Measurements from ENCODE around the gene RNF224. TPM values are rescaled to one million over a fixed set of nuclear protein-coding genes. Genes with fewer than 3 reads are reported as not detected.
A peak's percentile ranks its signal among the peaks of the same experiment; 100 is the strongest.

The RNF224 gene
- total RNA-seq, 4 donors from 2014 or later, result 0.34 to 2.0 (median 1.1) TPM

DNA sequence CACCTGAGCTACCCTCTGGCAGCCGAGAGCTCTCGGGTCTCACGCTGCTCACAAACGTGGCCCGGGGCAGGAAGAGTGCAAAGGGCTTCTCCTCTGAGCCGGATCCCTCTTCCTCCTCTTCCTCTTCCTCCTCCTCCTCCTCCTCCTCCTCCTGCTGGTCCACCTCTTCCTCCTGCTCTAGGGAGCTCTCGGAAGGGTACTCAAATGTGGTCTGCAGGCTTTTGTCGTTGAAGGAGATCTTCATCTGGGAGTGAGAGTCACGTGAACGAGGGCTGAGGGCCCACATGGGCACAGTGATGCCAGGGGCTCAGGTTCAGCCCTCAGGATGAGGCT, 34.9 kb upstream of the RNF224 start:
- Histone ChIP-seq H3K4me1 (peaks cover 52% of the 10 kb centered on the region), H3K27ac (no peak overlapping the region), H3K27me3 (no peaks in the 10 kb centered on the region), H3K36me3 (peaks cover 26% of the 10 kb centered on the region), H3K4me3 (no peak overlapping the region), H3K9me3 (no peaks in the 10 kb centered on the region)
- DNase-seq (ENCODE audit: low spot score in 2 of 2), result no peak
- WGBS, result 72% methylated on average over 3 of the region's 10 CpGs
- no peak for TF ChIP-seq POLR2AphosphoS5 (IDR thresholded peaks at IDR 0.05)
- TF ChIP-seq POLR2A (IDR thresholded peaks at IDR 0.05), result no peak
- TF ChIP-seq, protein P1, sequence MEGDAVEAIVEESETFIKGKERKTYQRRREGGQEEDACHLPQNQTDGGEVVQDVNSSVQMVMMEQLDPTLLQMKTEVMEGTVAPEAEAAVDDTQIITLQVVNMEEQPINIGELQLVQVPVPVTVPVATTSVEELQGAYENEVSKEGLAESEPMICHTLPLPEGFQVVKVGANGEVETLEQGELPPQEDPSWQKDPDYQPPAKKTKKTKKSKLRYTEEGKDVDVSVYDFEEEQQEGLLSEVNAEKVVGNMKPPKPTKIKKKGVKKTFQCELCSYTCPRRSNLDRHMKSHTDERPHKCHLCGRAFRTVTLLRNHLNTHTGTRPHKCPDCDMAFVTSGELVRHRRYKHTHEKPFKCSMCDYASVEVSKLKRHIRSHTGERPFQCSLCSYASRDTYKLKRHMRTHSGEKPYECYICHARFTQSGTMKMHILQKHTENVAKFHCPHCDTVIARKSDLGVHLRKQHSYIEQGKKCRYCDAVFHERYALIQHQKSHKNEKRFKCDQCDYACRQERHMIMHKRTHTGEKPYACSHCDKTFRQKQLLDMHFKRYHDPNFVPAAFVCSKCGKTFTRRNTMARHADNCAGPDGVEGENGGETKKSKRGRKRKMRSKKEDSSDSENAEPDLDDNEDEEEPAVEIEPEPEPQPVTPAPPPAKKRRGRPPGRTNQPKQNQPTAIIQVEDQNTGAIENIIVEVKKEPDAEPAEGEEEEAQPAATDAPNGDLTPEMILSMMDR (IDR thresholded peaks at IDR 0.05), result no peak
- no peak for TF ChIP-seq EP300 (IDR thresholded peaks at IDR 0.05)

DNA sequence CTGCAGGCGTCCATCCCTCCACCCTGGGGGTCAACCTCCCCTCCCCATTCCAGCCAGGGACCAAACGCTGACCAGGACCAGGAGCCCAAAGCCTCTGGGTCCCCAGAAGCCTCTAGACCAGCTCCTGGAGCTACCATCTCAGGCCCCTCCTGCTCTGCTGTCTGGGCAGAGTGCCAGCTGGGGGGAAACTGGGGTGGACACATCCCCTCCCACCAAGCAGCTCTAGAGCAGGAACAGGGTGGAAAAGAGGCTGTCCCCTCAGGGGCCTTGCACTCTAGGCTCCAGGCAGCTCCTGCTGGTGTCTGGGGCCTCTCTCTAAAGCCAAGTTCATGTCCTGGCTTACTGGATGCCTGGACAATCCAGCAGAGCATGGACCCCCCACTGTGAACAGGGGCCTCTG, 34.4 kb upstream of the RNF224 start:
- peaks cover 52% of the 10 kb centered on the region for H3K4me1 ChIP-seq

DNA sequence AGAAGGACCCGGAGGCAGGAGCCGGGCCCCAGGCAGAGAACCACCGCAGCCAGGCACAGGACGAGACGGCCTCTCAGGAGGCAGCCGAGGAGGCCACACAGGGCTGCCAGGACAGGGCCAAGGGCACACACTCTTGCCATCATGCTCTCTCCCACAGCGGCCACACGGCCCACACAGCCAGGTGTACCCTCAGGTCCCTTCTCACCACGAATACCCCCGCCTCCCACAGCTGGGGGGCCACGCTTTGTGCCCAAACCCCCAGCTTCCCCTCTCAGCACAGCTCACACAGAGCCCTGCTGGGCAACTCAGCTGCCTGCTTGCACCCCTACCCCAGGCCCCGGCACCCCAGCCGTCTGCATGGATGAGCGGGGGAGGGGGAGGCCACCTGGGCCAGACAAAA, 33.5 kb upstream of the RNF224 start:
- Histone ChIP-seq H3K27ac (no peak overlapping the region), H3K9me3 (no peaks in the 10 kb centered on the region), H3K27me3 (no peaks in the 10 kb centered on the region), H3K36me3 (peaks cover 26% of the 10 kb centered on the region), H3K4me3 (no peak overlapping the region), H3K4me1 (peaks cover 58% of the 10 kb centered on the region)
- WGBS, result no CpG with 5 or more reads among the region's 14 CpGs
- DNase-seq (ENCODE audit: low spot score in 2 of 2), result no peak
- no peak for TF ChIP-seq POLR2AphosphoS5 (IDR thresholded peaks at IDR 0.05)
- TF ChIP-seq, protein P1 (IDR thresholded peaks at IDR 0.05), result no peak
- no peak for TF ChIP-seq EP300 (IDR thresholded peaks at IDR 0.05)
- no peak for TF ChIP-seq POLR2A (IDR thresholded peaks at IDR 0.05)

More for the DNA sequence above, 34.4 kb upstream of the RNF224 start:
- H3K4me3 ChIP-seq, result no peak overlapping the region
- no peaks in the 10 kb centered on the region for H3K27me3 ChIP-seq
- WGBS, result no CpG with 5 or more reads among the region's 2 CpGs
- no peaks in the 10 kb centered on the region for H3K9me3 ChIP-seq
- DNase-seq (ENCODE audit: low spot score in 2 of 2), result no peak
- no peak overlapping the region for H3K27ac ChIP-seq
- H3K36me3 ChIP-seq, result peaks cover 26% of the 10 kb centered on the region
- TF ChIP-seq, protein P1 (IDR thresholded peaks at IDR 0.05), result no peak
- TF ChIP-seq POLR2AphosphoS5 (IDR thresholded peaks at IDR 0.05) (no peak), EP300 (IDR thresholded peaks at IDR 0.05) (no peak), POLR2A (IDR thresholded peaks at IDR 0.05) (no peak)

DNA sequence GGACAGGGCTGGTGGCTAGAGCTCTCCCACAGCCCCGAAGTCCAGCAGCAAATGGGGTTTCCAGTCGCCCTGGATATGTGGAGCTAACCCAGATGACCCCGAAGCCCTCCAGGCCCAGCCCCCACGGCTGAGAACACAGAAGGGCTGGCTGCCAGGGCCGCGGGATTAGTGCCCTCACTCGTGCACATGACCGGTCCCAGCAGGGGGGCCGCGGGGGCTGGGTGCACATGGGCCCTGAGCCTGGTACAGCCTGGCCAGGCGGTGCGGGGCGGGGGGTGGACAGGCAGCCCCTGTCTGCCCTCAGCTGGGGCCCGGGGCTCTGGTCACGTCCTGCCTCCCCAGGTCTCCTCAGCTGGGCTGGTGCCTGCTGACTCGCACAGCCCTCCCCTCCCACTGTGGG, 32.9 kb upstream of the RNF224 start:
- Histone ChIP-seq H3K9me3 (no peaks in the 10 kb centered on the region), H3K27me3 (no peaks in the 10 kb centered on the region), H3K4me1 (peaks cover 60% of the 10 kb centered on the region), H3K27ac (no peak overlapping the region), H3K4me3 (peak overlapping the region; percentile 15), H3K36me3 (peaks cover 26% of the 10 kb centered on the region)
- TF ChIP-seq, protein P1 (IDR thresholded peaks at IDR 0.05), result no peak
- 30% methylated on average over 2 of the region's 16 CpGs for WGBS
- no peak for DNase-seq (ENCODE audit: low spot score in 2 of 2)

DNA sequence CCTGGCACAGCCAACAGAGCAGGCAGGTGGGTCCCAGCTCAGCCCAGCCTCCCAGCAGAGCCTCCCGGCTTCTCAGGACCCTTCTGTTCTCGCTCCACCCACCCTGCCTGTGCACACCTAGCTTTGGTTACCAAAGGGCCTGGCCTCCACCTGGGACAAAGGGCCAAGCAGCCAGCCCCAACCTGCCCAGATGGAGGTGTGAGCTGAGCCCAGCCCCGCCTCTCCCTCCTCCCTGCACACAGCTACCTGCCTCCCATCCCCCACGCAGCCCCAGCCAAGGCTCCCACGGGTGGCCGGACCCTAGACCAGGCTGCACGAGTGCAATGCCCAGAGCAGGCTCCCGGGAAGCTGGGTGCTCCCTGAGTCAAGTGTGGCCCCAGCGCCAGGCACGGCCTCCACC, 32.4 kb upstream of the RNF224 start:
- no peak for DNase-seq (ENCODE audit: low spot score in 2 of 2)
- WGBS, result 62% methylated on average over 9 of the region's 10 CpGs
- peak overlapping the region; percentile 15 for H3K4me3 ChIP-seq
- H3K9me3 ChIP-seq, result no peaks in the 10 kb centered on the region
- H3K27ac ChIP-seq, result no peak overlapping the region
- H3K27me3 ChIP-seq, result no peaks in the 10 kb centered on the region
- H3K36me3 ChIP-seq, result peaks cover 24% of the 10 kb centered on the region
- H3K4me1 ChIP-seq, result peaks cover 60% of the 10 kb centered on the region
- TF ChIP-seq EP300 (IDR thresholded peaks at IDR 0.05), result no peak
- no peak for TF ChIP-seq POLR2AphosphoS5 (IDR thresholded peaks at IDR 0.05)
- TF ChIP-seq, protein P1 (IDR thresholded peaks at IDR 0.05), result no peak
- TF ChIP-seq POLR2A (IDR thresholded peaks at IDR 0.05), result no peak

Data from suprapubic skin (tissue), 4 donors.